ENCODE measurements around the gene TENM4. TPM values are rescaled to one million over a fixed set of nuclear protein-coding genes. Genes with fewer than 3 reads are reported as not detected.
A peak's percentile ranks its signal among the peaks of the same experiment; 100 is the strongest.

Gene TENM4
- total and polyA plus RNA-seq, 2 of the 8 experiments (the other 6 are each of a cell fraction or from before 2014, with no cell fraction given), result 3.5 to 7.2 TPM

GRCh38 chr11:78689585-78690153 lies 751.2 kb downstream of the TENM4 start:
- no peak overlapping the region for H3K56ac ChIP-seq (replicated peaks; ENCODE audit: insufficient read length, low read depth, low read length)
- peak overlapping the region; percentile 72 for H3K4ac ChIP-seq (replicated peaks; ENCODE audit: insufficient read length, low read depth, low read length)
- H2BK12ac ChIP-seq (ENCODE audit: low read depth, low read length), result no peak overlapping the region
- no peaks in the 10 kb centered on the region; a peak in 1 of 7 replicates for H3K27me3 ChIP-seq (replicated peaks in 1 of 4; ENCODE audit: control insufficient read depth in 3 of 4, extremely low read depth in 1 of 4, insufficient read depth in 3 of 4, low read length in 3 of 4)
- no peaks in the 10 kb centered on the region for H3K36me3 ChIP-seq (ENCODE audit: control insufficient read depth in 2 of 4, insufficient read depth in 4 of 4, low read length in 3 of 4)
- H2BK120ac ChIP-seq (replicated peaks; ENCODE audit: low read depth, low read length), result no peak overlapping the region
- H2BK20ac ChIP-seq (ENCODE audit: low read length), result no peak overlapping the region
- no peak overlapping the region for H3K4me2 ChIP-seq (ENCODE audit: insufficient read depth in 1 of 2, low read depth in 2 of 2, low read length in 2 of 2)
- no peaks in the 10 kb centered on the region for H3K79me2 ChIP-seq (ENCODE audit: control insufficient read depth in 1 of 2, insufficient read depth in 2 of 2, low read length in 2 of 2)
- H3K9me3 ChIP-seq (ENCODE audit: insufficient read depth in 2 of 2, low read depth in 1 of 2, low read length in 1 of 2), result no peaks in the 10 kb centered on the region
- CTCF ChIA-PET (ENCODE audit: partially characterized antibody), result interaction anchor here (0.7 to 8.6 kb wide), 6 partner anchors 9 to 44 kb away, joined by 3 to 64 read pairs (median 8); no protein-coding TSS in a partner anchor
- no peaks in the 10 kb centered on the region for H3K23me2 ChIP-seq (ENCODE audit: low read depth, low read length)
- H2AFZ ChIP-seq (ENCODE audit: low read length), result no peak overlapping the region
- no peak overlapping the region for H3K27ac ChIP-seq (ENCODE audit: low read depth, low read length)
- no peaks in the 10 kb centered on the region for H4K20me1 ChIP-seq (replicated peaks in 1 of 2; ENCODE audit: control insufficient read depth in 1 of 2, insufficient read depth in 2 of 2, low read length in 2 of 2)
- whole genome bisulfite sequencing, 2 experiments (ENCODE audit: extremely low coverage in 1 of 2, insufficient coverage in 1 of 2, insufficient read length in 1 of 2, insufficient replicate concordance in 2 of 2, low coverage in 1 of 2, low lambda C conversion rate in 2 of 2, missing lambda C conversion rate in 1 of 2), result 92% methylated on average over 5 of the region's 5 CpGs; no CpG with 5 or more reads in 1 of the 2 experiments
- no peak overlapping the region for H3K18ac ChIP-seq (ENCODE audit: extremely low read depth, low read length)
- H3K79me1 ChIP-seq (ENCODE audit: low read depth, low read length), result no peaks in the 10 kb centered on the region
- H3K4me3 ChIP-seq (ENCODE audit: extremely low read depth in 1 of 4, insufficient read depth in 2 of 4, low read depth in 3 of 4, low read length in 4 of 4), result no peak overlapping the region
- POLR2A ChIA-PET (ENCODE audit: partially characterized antibody), result interaction anchor here (0.6 to 1.0 kb wide), 2 partner anchors 13 to 26 kb away, joined by 3 read pairs; no protein-coding TSS in a partner anchor
- no peak overlapping the region for H2BK5ac ChIP-seq (ENCODE audit: low read depth, low read length)
- H2BK15ac ChIP-seq (ENCODE audit: low read length), result no peak overlapping the region
- no peak overlapping the region for H3K23ac ChIP-seq (ENCODE audit: insufficient read length)
- DNase-seq (ENCODE audit: low read depth in 1 of 2, low spot score in 2 of 2) (no peak), FAIRE-seq (no peak)
- no peak overlapping the region for H3K14ac ChIP-seq (ENCODE audit: insufficient read length)
- peaks cover 0 to 8% (median 5%) of the 10 kb centered on the region in 4 experiments; a peak in 6 of 7 replicates for H3K4me1 ChIP-seq (replicated peaks in 1 of 4; ENCODE audit: control insufficient read depth in 3 of 4, insufficient read depth in 4 of 4, low read length in 3 of 4)
- no peak overlapping the region for H2AK5ac ChIP-seq (ENCODE audit: low read depth, low read length)
- H3K9ac ChIP-seq (replicated peaks in 1 of 4; ENCODE audit: extremely low read depth in 1 of 4, low read depth in 3 of 4, low read length in 3 of 4), result no peak overlapping the region
- H4K8ac ChIP-seq (ENCODE audit: extremely low read depth, insufficient read depth, low read length), result no peak overlapping the region
- no peak overlapping the region for H4K91ac ChIP-seq (replicated peaks; ENCODE audit: insufficient read length, low read length)
- no peak overlapping the region for H4K5ac ChIP-seq (ENCODE audit: insufficient read length, low read depth, low read length)
- TF ChIP-seq, protein P1, sequence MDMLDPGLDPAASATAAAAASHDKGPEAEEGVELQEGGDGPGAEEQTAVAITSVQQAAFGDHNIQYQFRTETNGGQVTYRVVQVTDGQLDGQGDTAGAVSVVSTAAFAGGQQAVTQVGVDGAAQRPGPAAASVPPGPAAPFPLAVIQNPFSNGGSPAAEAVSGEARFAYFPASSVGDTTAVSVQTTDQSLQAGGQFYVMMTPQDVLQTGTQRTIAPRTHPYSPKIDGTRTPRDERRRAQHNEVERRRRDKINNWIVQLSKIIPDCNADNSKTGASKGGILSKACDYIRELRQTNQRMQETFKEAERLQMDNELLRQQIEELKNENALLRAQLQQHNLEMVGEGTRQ (IDR thresholded peaks at IDR 0.05; ENCODE audit: low read length), result no peak
- no peak for TF ChIP-seq EGR1 (IDR thresholded peaks at IDR 0.05; ENCODE audit: borderline replicate concordance, low read depth, low read length)
- no peak for TF ChIP-seq SP2 (IDR thresholded peaks at IDR 0.05; ENCODE audit: low read length)
- no peak for TF ChIP-seq NRF1 (IDR thresholded peaks at IDR 0.05; ENCODE audit: low read depth, low read length)
